ENCODE results near the gene SLC50A1. TPM values are rescaled to one million over a fixed set of nuclear protein-coding genes. Genes with fewer than 3 reads are reported as not detected.

The SLC50A1 gene
- total RNA-seq, 1 donor from 2014 or later, result 56.9 TPM

DNA sequence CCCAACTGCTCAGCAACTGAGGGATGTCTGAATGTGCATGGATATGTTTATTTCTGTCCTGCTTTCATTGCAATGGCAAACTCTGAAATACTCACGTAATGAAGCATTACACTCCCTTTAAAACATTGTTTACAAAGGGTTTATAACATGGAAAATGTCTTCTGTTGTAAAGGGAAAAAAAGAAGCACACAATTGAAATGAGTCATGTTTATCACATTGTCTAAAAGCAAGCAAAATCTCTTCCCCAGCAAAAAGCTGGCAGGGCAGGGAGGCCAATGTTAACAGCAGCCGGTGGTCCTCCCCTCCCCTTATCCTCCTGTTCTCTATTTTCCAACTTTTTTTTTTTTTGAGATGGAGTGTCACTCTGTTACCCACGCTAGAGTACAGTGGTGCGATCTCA, 11.9 kb upstream of the SLC50A1 start:
- no peak overlapping the region for H3K4me3 Mint-ChIP-seq (ENCODE audit: low read depth)
- no peaks in the 10 kb centered on the region for H3K36me3 Mint-ChIP-seq (ENCODE audit: low read depth)
- H3K27me3 Mint-ChIP-seq (ENCODE audit: low read depth), result peaks cover 52% of the 10 kb centered on the region
- no peak for DNase-seq (ENCODE audit: low spot score)
- H3K9me3 Mint-ChIP-seq, result no peaks in the 10 kb centered on the region
- no peak overlapping the region for H3K27ac Mint-ChIP-seq
- intact Hi-C loops (cut with micrococcal nuclease), result no loop called here
- peaks cover 18% of the 10 kb centered on the region for H3K4me1 Mint-ChIP-seq (ENCODE audit: low read depth)

DNA sequence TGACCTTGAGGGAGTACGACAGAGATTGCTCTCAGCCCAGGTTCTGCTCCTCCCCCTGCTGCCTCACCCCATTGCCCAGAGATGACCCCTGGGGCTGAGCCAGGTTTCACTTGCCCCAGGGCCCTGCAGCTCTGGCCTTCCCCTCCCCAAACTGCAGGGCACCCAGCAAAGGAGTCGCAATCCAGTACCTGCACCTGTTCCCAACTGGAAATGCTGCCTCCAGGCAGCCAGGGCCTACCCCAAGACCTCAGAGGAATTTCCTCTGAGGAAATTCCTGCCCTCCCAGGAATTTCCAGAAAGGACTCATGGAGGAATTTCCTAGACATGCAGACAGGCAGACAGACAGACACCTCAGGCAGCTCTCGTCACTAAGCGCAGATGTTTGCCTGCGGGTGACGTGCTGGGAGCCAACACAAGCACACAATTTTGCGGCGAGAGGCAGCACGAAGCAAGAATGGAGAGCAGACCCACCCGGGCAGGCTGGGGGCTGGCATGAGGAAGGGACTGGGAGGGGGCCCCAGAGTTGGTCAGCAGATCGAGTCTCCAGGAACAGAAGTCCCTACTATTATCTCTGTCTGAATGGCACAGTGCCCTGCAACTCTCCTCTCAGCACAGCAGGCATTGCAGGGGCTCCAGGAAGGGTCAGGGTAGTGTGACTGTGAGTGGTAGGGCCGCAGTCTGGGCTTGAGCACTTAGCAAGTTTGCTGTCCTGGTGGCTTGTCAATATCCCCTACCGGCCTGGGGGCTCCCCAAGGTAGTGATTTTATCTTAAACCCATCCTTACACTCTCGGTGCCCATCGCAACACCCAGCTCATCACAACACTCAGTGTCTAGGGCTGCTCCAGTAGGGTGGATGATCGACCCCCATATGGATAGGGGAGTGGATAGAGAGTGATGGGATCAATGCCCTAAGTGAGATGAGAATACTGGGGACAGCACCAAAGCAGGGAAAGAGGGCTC, 10.9 kb upstream of the SLC50A1 start:
- H3K36me3 Mint-ChIP-seq (ENCODE audit: low read depth), result no peaks in the 10 kb centered on the region
- peaks cover 18% of the 10 kb centered on the region for H3K4me1 Mint-ChIP-seq (ENCODE audit: low read depth)
- intact Hi-C loops (cut with micrococcal nuclease), result no loop called here
- H3K4me3 Mint-ChIP-seq (ENCODE audit: low read depth), result no peak overlapping the region
- no peak for DNase-seq (ENCODE audit: low spot score)
- peaks cover 55% of the 10 kb centered on the region for H3K27me3 Mint-ChIP-seq (ENCODE audit: low read depth)
- H3K9me3 Mint-ChIP-seq, result no peaks in the 10 kb centered on the region
- H3K27ac Mint-ChIP-seq, result no peak overlapping the region

DNA sequence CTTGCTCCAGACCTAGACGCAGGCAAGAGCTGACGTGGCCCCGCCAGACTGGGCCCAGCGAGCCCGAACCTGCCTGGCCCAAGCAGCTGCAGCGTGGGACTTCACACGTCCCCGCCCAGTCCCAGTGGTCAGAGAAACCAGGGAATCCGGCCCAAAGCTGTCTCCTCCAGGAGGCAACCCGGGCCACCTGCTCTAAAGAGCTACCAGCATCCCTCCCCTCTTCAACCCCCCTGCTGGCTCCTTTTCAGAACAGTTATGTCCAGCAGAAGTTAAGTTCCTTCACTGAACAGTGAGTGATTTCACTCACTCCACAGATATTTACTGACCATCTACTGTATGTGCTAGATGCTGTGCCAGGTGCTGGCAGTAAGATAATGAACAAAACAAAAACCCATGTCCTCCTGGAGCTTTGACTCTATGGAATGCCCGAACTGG, 10.1 kb upstream of the SLC50A1 start:
- intact Hi-C loops (cut with micrococcal nuclease), result no loop called here
- Mint-ChIP-seq H3K27me3 (ENCODE audit: low read depth) (peaks cover 53% of the 10 kb centered on the region), H3K4me3 (ENCODE audit: low read depth) (no peak overlapping the region), H3K36me3 (ENCODE audit: low read depth) (no peaks in the 10 kb centered on the region), H3K27ac (no peak overlapping the region), H3K9me3 (no peaks in the 10 kb centered on the region), H3K4me1 (ENCODE audit: low read depth) (peaks cover 18% of the 10 kb centered on the region)
- no peak for DNase-seq (ENCODE audit: low spot score)

DNA sequence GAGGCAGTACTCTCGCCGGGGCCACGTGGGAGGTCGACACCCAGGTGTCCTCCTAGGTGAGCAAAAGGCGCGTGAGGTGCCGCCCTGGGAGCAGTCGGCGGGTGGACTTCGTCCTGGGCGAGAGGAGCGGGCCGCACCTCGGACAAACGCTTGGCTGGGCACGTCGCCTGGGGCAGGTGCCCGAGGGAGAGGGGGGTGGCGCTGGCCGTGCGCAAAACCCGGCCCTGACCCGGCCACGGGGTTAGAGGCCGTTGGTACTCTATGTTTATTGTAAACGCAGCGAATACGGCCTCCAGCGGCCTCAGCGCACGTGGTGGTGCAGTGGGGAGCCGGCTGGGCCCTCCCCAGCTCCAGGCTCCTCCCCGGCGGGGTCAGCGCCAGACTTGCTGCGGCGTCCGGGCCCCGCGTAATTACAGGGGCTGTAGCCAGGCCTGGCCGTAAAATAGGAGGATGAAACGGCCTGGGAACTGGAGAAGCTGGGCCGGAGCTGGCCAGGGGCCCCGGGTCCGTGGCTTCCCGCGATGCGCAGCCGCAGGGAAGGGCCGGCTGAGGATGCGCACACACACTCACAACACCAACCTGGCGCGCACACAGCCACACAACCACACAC, 9.6 kb upstream of the SLC50A1 start:
- no peaks in the 10 kb centered on the region for H3K36me3 Mint-ChIP-seq (ENCODE audit: low read depth)
- no peak for DNase-seq (ENCODE audit: low spot score)
- H3K4me3 Mint-ChIP-seq (ENCODE audit: low read depth), result no peak overlapping the region
- peaks cover 55% of the 10 kb centered on the region for H3K27me3 Mint-ChIP-seq (ENCODE audit: low read depth)
- intact Hi-C loops (cut with micrococcal nuclease), result no loop called here
- H3K9me3 Mint-ChIP-seq, result no peaks in the 10 kb centered on the region
- peaks cover 18% of the 10 kb centered on the region for H3K4me1 Mint-ChIP-seq (ENCODE audit: low read depth)
- no peak overlapping the region for H3K27ac Mint-ChIP-seq

DNA sequence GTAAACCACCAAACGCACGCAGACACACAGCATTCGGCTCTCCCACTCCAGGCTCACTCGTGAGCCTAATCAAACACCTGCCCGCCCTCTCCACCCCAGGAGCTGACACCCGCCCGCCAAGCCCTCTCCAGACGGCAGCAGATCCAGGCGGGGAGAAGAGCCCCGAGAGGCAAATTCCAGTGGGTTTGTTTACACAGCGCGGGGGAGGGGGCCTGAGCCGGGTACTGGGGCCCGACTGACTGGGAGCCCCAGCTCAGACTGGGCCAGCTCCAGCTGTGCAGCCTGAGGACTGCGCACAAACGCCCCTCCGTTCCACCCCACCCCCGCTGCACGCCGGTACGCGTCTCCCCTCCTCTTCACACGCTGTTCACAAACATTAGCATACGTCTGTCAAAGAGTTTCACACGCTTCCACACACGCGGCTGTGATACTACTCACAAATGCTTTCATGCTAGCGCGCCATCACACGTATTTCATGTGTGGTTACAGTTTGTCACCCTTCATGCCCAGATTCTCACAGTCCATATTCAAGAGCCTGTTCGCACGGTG, 9.0 kb upstream of the SLC50A1 start:
- peaks cover 18% of the 10 kb centered on the region for H3K4me1 Mint-ChIP-seq (ENCODE audit: low read depth)
- H3K27me3 Mint-ChIP-seq (ENCODE audit: low read depth), result peaks cover 51% of the 10 kb centered on the region
- no peak for DNase-seq (ENCODE audit: low spot score)
- no peak overlapping the region for H3K27ac Mint-ChIP-seq
- intact Hi-C loops (cut with micrococcal nuclease), result no loop called here
- H3K9me3 Mint-ChIP-seq, result no peaks in the 10 kb centered on the region
- H3K4me3 Mint-ChIP-seq (ENCODE audit: low read depth), result peak overlapping the region; percentile 75
- no peaks in the 10 kb centered on the region for H3K36me3 Mint-ChIP-seq (ENCODE audit: low read depth)

DNA sequence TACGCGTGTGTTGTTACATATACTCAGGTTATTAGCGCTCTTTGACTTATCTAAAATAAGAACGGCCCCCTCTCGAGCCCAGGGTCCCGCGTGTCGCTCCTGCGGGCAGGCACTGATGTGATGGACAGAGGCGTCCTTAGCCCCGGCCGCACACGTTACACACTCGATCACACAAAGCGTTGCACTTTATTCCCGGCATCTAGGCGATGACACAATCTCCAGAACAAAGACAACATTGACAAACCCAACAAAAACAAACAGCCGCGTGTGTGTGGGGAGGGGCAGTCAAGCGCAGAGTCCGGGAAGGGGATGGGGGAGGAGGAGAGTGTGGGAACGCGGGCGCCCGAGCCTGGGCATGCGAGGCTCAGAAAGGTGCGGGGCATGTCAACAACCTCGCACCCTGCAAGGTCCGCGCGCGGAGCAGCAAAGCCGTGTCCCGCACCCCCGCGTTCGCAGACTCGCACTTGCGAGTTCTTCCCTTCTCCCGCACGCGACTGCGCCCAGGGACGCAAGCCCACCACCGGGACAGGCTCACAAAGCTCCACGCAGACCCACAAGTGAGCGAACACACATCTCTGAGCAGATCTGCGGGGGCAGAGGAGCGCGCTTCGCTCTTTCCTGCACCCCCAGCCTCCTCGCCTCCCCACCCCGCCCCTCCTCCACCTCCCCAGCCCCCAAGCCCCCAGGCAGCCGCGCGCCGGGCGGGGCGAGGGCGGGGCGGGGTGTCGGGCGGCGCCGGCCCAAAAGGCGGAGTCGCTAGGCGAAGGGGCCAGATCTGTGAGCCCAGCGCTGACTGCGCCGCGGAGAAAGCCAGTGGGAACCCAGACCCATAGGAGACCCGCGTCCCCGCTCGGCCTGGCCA, 8.3 kb upstream of the SLC50A1 start, which contains the start of gene EFNA1:
Gene EFNA1 (plus strand): TSS at position 772 of the 862 bp plus-strand sequence. CDS start 102 bp downstream, outside the sequence.
- Mint-ChIP-seq H3K36me3 (ENCODE audit: low read depth) (no peaks in the 10 kb centered on the region), H3K4me3 (ENCODE audit: low read depth) (peak within 1 kb of the TSS; percentile 75), H3K9me3 (no peaks in the 10 kb centered on the region), H3K27me3 (ENCODE audit: low read depth) (peaks cover 49% of the 10 kb centered on the region), H3K4me1 (ENCODE audit: low read depth) (peaks cover 18% of the 10 kb centered on the region), H3K27ac (peak within 1 kb of the TSS; percentile 36)
- intact Hi-C loops (cut with micrococcal nuclease), result no loop called here
- DNase-seq (ENCODE audit: low spot score), result peak; percentile 26

DNA sequence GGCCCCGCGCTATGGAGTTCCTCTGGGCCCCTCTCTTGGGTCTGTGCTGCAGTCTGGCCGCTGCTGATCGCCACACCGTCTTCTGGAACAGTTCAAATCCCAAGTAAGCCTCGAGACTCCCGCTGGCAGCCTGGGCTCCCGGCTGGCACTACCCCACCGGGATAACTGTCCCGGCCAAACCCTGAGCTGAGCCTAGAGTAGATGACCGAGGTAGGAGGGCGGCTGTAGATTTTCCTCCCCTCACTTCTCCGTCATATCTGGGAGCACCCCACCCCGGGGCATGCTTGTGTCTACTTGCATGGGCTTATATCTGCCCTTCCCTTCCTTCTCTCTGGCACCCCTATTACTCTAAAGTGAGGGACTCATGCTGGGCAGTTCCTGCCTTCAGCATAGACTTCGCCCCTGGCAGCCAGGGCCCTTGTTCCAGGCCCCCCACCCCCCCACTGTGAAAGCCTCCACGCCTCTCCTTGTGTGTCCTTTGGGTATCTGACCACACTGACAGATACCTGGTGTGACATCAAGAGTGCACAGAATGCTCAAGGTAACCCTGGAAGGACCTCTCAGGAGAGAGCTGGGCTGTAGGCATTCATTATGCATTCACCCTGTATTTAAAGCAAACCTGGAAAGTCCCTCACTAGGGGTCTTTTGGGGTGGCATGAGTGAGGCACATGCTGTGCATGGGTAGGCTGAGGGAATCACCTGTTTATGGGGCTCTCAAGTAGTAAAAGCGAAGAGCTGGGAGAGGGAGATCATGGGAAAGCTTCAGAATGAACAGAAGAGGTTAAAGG, 7.5 kb upstream of the SLC50A1 start:
- Mint-ChIP-seq H3K4me1 (ENCODE audit: low read depth) (peaks cover 18% of the 10 kb centered on the region), H3K36me3 (ENCODE audit: low read depth) (no peaks in the 10 kb centered on the region), H3K27me3 (ENCODE audit: low read depth) (peaks cover 45% of the 10 kb centered on the region), H3K9me3 (no peaks in the 10 kb centered on the region), H3K27ac (peak overlapping the region; percentile 36), H3K4me3 (ENCODE audit: low read depth) (peak overlapping the region; percentile 65)
- intact Hi-C loops (cut with micrococcal nuclease), result no loop called here
- DNase-seq (ENCODE audit: low spot score), result no peak

DNA sequence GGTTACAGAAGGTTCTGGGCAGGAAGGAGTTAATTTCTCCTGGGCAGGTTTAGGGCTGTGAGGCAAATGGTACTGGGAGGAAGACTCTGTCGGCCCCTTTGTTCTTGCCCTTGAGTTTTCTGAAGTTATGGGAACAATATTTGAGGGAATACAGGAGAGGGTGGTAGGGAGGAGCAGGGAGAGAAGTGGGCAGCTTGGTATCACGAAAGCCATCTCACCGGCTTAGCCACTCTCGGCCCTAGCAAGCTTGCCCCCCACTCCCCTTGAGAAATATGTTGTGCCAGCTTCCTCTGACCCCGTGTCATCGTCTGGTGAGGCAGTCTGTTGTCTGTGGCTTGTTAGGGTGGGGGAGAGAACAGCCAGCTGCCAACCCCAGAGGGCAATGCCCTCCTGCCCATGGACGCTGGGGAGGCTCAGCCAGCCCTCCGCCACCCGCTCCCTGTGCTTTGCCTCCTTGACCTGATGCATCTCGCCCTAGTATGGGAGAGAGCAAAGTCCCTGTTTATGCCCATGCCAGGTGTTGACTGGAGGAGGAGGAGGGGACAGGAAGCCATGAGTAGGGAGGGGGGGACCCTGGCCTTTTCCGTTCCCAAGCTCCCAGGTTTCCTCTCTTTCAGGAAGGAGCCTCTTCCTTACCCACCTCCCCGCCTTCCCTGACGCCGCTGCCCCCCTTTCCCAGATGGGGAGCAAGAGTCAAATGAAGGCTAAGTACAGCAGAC, 6.7 kb upstream of the SLC50A1 start:
- no peak overlapping the region for H3K27ac Mint-ChIP-seq
- H3K36me3 Mint-ChIP-seq (ENCODE audit: low read depth), result no peaks in the 10 kb centered on the region
- intact Hi-C loops (cut with micrococcal nuclease), result no loop called here
- no peaks in the 10 kb centered on the region for H3K9me3 Mint-ChIP-seq
- peaks cover 18% of the 10 kb centered on the region for H3K4me1 Mint-ChIP-seq (ENCODE audit: low read depth)
- DNase-seq (ENCODE audit: low spot score), result no peak
- H3K4me3 Mint-ChIP-seq (ENCODE audit: low read depth), result no peak overlapping the region
- H3K27me3 Mint-ChIP-seq (ENCODE audit: low read depth), result peaks cover 44% of the 10 kb centered on the region

DNA sequence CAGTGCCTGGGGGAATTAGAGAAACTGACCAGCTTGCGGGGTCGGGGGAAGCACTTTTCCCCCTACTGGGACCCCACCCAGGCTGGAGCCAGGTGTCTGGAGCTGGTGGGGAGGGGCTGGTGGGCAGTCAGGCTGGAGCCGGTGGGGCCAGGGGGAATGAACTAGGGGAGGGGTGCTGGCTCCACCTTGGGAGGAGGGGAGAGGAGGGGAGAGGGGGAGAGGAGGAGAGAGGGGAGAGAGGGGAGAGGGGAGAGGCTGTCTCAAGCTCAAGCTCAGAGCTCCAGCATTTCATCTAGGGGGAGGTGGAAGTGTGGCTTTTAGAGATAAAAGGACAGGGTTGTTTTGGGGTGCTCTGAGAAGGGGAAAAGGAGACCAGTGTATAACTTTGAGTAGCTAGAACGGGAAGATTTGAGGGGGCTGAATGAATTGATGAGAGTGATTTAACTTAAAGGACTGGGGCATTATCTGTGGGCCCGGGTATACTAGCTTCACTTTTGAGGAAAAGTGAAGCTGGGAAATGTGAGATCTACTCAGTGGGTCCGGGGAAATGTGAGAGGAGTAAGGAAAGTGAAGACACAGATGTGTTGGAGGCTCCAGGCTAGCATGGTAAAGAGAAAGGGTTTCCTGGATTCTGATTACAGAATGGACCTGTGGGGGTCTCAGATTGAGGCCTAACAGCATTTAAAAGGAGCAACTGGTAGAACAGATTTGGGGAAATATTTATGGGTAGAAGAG, 5.2 kb upstream of the SLC50A1 start:
- no peaks in the 10 kb centered on the region for H3K9me3 Mint-ChIP-seq
- intact Hi-C loops (cut with micrococcal nuclease), result no loop called here
- no peak overlapping the region for H3K4me3 Mint-ChIP-seq (ENCODE audit: low read depth)
- H3K4me1 Mint-ChIP-seq (ENCODE audit: low read depth), result peaks cover 27% of the 10 kb centered on the region
- peaks cover 5% of the 10 kb centered on the region for H3K36me3 Mint-ChIP-seq (ENCODE audit: low read depth)
- peaks cover 34% of the 10 kb centered on the region for H3K27me3 Mint-ChIP-seq (ENCODE audit: low read depth)
- DNase-seq (ENCODE audit: low spot score), result no peak
- H3K27ac Mint-ChIP-seq, result no peak overlapping the region

DNA sequence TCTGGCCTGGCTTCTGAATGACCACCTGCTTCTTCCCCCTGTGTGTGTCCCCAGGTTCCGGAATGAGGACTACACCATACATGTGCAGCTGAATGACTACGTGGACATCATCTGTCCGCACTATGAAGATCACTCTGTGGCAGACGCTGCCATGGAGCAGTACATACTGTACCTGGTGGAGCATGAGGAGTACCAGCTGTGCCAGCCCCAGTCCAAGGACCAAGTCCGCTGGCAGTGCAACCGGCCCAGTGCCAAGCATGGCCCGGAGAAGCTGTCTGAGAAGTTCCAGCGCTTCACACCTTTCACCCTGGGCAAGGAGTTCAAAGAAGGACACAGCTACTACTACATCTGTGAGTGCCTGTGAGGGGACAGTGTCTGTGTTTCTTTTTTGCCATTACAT, 4.4 kb upstream of the SLC50A1 start:
- Mint-ChIP-seq H3K4me3 (ENCODE audit: low read depth) (no peak overlapping the region), H3K9me3 (no peaks in the 10 kb centered on the region), H3K36me3 (ENCODE audit: low read depth) (peaks cover 8% of the 10 kb centered on the region), H3K27ac (no peak overlapping the region), H3K27me3 (ENCODE audit: low read depth) (peaks cover 31% of the 10 kb centered on the region), H3K4me1 (ENCODE audit: low read depth) (peaks cover 27% of the 10 kb centered on the region)
- DNase-seq (ENCODE audit: low spot score), result no peak
- intact Hi-C loops (cut with micrococcal nuclease), result no loop called here

DNA sequence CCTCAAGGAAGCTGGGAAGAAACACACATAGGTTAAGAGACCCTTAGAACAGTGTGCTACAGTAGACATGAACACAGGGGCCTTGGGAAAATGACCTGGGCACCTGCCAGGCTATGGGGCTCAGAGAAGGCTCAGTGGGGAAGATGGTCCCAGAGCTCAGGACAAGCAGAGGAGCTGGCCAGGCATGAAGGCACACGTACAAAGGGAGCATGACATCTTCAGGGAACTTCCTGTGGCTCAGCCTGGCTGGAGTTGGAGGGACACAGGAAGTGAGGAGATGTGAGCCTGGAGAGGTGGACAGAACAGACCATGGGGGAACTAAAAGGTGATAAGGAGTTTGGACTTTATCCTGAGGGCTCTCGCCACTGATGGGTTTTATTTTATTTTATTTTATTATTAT, 3.8 kb upstream of the SLC50A1 start:
- Mint-ChIP-seq H3K4me3 (ENCODE audit: low read depth) (no peak overlapping the region), H3K27ac (no peak overlapping the region), H3K9me3 (no peaks in the 10 kb centered on the region), H3K36me3 (ENCODE audit: low read depth) (peaks cover 8% of the 10 kb centered on the region), H3K4me1 (ENCODE audit: low read depth) (peaks cover 26% of the 10 kb centered on the region), H3K27me3 (ENCODE audit: low read depth) (peaks cover 25% of the 10 kb centered on the region)
- intact Hi-C loops (cut with micrococcal nuclease), result no loop called here
- no peak for DNase-seq (ENCODE audit: low spot score)
